Cardiac septum (tissue), 1 donor: ENCODE results near the gene TRANK1. TPM values are rescaled to one million over a fixed set of nuclear protein-coding genes. Genes with fewer than 3 reads are reported as not detected.
"Not testable (repeated sequence)": the region's sequence is repeated elsewhere in the genome, so short reads cannot be mapped to it uniquely, and the experiment has no call there.

ENCODE experiments used
- DNase-seq: peaks from one replicate; pipeline ENCODE4 v3.0.0-alpha.2; 2020; ENCODE audit warnings: low spot score
- intact Hi-C: fragments of 100-400 bp; cut with DNase I; formaldehyde crosslinking; loops from one replicate; pipeline ENCODE4 v1.14.0; 2022
- total RNA-seq: library from RNA; stranded (reverse); fragmentation: NEBNext Ultra II Directional; extraction: Animal tissue kit (Norgen Biotek cat#: 25700); gene quantifications from one replicate; pipeline ENCODE4 v1.2.1, GENCODE V29; 2021
- donor health status: DM: no; HTN: no; CAD: no.

The TRANK1 gene
- total RNA-seq, 1 donor from 2014 or later: 6.3 TPM

DNA sequence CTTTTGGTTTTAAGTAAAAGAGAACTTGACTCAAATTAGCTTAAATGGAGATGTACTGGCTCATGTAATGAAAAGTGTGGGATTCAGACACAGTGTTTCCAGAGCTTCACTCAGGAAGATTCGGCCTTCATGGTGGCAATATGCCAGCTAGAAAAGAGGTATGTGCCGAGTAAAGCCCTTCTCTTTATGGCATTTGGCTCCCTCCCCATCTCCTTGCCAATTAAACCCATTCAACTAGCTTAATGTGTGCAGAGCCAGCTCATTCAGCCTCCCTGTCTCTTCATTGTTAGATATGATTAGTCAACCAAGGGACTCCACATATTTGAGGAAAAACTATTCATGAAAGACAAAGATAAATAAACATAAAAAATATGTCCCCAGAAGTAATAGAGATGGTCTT lies 15.0 kb upstream of the TRANK1 start:
- intact Hi-C loops: loop anchor here (2.0 kb wide), 2 partner anchors 51 to 229 kb away; no protein-coding TSS in a partner anchor

DNA sequence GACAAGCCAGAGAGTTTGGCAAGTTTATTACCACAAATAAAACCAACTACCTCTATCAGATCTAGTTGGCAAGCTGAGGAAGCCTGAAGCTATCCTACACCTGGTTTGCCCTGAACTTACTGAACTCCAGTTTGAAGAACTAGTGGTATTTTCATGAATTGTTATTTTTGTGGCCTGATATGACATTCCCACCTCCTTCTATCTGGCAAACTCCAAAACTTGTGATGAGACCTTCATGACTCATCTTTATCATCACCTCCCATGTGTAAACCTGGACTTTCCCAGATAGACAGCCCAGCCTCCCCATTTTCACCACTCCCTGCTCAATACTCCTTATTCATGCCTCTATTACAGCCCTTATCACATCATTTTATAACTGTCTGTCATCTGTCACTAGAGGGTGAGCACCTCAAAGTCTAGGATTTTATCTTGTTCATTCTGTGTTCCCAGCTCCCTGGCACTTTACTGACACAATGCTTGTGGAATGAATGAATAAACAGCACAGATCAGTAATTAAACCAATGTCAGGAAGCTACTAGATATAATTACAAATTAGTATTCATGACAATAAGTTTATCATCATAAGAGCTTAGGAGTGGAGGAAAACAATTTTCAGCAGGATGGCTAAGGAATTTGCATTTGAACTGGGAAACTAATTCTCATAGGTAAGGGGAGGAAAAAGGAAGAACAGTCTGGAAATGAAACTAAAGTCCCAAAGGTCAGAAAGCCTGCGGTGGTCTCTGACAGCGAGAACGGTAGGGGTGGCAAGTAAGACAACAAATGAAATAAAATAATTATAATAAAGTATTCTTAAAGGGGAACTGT lies 13.2 kb upstream of the TRANK1 start:
- DNase-seq: no peak
- intact Hi-C loops: loop anchor here (2.0 kb wide), 3 partner anchors 49 to 227 kb away; no protein-coding TSS in a partner anchor

More for the DNA sequence above, 15.0 kb upstream of the TRANK1 start:
- no peak for DNase-seq

DNA sequence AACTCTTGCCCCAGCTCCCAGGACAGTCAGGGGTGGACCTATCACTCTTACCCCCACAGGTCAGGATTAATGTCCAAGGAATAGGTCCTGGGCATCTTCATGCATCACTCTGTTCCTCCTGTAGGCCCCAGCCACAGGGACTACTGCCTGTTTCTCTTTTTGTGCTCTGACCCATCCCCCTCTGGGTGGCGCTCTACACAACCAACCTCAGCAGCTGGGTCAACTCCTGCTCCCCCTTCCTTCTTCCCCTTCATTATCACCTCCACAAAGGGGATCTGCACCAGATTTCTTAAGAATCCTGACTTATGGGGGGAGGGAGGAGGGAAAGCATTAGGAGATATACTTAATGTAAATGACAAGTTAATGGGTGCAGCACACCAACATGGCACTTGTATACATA lies 12.2 kb upstream of the TRANK1 start:
- no peak for DNase-seq
- intact Hi-C loops: loop anchor here (2.0 kb wide), 1 partner anchor 54 kb away; no protein-coding TSS in a partner anchor

DNA sequence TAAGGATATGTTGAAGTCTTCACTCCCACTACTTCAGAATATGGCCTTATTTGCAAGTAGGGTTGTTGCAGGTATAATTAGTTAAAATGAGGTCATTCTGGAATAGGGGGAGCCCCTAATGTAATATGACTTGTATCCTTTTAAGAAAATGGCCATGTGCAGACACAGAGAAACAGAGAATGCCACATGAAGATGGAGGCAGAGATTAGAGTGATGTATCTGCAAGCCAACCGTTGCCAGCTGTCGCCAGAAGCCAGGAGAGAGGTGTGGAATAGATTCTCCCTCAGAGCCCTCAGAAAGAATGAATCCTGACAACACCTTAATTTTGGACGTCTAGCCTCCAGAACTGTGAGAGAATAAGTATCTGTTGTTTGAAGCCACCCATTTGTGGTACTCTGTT lies 11.3 kb upstream of the TRANK1 start:
- intact Hi-C loops: loop anchor here (2.0 kb wide), 1 partner anchor 53 kb away; no protein-coding TSS in a partner anchor

DNA sequence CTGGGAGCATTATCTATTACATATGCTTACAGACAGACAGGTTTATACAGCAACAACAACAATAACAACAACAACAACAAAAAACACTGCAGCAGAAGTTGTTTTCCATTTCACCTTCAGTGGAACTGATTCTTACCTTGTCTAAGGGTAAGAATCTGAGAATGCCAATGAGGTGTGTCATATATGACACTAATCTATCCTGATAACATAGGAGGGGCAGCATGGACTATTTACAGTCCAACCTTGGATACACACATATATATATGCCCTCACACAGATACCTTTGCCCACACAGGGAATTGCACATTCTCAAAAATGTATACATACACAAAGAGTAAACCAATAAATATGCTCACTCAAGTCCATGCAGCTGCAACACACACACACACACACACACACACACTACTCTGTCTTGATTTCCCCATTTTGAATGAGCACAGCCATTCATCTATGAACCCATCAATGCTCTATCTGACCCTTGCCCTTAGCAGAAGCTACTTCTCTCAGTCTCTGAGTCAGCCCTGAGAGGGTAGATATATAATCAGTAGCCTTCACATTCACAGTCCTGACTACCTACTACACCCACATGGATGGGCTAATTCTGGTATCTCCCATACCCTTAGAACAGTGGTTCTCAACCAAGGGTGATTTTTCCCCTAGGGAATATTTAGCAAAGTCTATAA lies 9.7 kb upstream of the TRANK1 start:
- intact Hi-C loops: no loop called here
- DNase-seq: no peak

More for the DNA sequence above, 11.3 kb upstream of the TRANK1 start:
- DNase-seq: no peak

DNA sequence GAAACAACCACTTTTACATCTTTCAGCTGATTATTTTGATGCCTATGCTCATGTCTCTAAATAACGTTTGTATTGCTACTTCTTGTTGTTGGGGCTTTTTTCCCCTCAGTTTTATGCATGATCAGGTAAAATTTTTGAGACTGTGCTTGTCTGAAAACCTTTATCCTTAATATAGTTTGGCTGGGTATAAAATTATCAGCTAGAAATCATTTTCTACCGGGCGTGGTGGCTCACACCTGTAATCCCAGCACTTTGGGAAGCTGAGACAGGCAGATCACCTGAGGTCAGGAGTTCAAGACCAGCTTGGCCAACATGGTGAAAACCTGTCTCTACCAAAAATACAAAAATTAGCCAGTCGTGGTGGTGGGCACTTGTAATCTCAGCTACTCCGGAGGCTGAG lies 3.0 kb upstream of the TRANK1 start:
- DNase-seq, intact Hi-C loops: not testable (repeated sequence)

DNA sequence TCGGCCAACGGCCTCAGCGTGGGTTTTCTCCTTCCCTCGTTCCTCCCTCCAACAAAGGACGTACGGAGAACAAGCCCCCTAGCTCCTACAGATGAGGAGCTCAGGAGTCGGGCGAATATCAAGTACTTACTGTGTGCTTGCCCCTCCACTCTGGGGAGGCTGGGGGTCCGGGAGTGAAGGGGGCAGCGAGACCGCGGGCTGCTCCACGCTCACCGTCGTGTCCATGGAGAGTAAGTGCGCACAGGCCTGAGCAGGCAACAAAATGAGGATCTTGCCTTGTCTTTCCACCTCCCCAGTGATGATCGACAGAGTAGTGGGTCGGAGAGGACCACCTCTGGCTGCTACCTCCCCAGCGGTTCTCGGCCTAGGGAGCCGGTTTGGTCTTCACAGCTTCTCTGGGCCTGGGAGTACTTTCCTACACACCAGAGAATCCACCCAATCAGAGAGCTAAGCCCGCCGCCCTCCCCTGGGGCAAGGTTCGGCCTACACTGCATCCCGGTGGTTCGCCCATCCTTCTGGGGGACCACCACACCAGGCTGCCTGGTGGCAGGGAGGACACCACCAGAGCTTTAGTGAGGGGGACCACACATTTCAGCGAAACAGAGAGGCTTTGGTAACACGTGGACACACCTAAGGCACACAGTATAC lies 603 bp upstream of the TRANK1 start:
- peak; percentile 71 for DNase-seq
- intact Hi-C loops: no loop called here

DNA sequence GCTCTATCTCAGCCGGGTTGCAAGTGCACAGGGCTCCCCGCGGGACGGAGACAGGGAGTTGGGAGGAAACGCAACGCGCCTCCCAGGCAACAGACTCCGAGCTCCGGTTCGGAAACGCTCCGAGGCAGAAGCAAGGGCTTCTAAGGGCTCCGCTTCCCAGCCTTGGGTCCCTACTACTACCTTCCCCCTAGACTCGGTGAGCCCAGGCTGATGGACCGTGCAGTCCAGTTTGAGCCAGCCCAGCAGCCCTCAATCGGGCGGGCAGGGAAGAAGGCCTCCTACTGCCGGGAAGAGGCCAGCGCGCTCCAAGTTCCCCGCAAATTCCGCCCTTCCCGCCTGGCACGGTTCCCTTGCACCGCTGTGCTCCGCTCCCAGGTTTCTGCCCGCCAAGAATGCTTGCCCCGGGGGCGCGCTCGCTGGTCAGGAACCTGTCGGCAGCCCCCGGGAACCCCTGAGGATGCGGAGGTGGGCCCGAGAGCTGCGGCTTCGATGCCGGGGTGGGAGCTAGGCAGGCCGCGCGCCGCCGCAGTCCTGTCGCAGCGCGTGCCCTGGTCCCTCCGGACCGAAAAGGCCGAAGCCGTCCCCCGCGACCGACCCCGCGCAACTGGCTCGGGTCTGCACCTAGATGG lies 728 bp downstream of the TRANK1 start:
- peak; percentile 79 for DNase-seq
- intact Hi-C loops: no loop called here

DNA sequence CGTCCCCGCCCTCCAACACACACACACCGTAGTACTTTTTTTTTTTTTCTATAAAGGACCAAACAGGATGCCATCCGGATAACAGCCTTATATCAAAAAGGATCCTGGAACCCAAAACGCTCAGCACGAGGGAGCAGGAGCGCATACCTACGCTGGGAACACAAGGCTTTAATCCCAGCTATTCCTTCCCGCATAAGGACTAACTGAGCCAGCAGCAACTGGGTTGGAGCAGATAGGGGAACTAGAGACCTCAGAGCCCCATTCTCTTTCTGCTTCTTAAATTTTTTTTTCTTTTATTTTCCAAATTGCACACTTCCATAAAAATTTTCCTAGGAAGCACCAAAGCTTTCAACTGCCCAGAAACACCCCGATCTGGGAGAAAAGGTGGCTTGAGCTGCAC lies 1.3 kb downstream of the TRANK1 start:
- intact Hi-C loops: no loop called here
- no peak for DNase-seq

DNA sequence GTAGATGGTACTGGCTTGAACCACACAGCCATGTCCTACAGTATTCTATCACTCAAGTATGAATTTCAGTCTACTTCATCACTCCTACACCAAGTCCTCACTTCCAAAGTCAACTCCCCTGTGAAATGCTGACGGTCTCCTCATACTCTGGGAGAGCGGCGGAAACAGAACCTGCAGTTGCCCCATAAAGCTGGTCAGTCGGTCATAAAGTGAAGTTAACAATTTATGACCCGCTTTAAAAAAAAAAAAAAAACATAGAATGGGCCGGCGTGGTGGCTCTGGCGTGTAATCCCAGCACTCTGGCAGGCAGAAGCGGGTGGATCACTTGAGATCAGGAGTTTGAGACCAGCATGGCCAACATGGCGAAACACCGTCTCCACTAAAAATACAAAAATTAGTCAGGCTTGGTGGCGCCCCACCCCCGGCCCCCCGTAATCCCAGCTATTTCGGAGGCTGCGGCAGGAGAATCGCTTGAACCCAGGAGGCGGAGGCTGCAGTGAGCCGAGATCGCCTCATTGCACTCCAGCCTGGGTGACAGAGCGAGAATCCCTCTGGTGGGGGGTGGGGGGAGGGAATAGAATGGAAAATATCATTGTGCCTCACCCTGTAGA lies 2.1 kb downstream of the TRANK1 start:
- intact Hi-C loops: no loop called here

DNA sequence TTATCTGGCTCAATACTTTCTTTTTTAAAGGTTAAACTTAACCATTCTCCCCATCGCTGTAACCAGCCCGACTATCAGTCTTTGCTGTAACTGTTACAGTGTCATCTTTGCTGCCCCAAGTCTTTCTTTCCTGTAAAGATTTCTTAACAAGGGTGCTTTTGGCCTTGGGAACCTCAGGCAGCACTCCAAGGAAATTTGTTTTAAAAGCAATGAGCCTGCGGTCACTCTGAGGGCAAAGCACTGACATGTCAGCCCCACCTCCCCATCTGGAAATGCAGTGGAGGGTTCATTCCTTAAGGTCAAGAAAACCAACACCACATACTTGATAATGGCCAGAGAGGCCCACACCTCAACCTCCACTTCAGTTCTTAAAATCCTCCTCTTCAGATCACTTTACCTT lies 3.2 kb downstream of the TRANK1 start:
- intact Hi-C loops: no loop called here
- DNase-seq: no peak

More for the DNA sequence above, 2.1 kb downstream of the TRANK1 start:
- DNase-seq: peak; percentile 47

DNA sequence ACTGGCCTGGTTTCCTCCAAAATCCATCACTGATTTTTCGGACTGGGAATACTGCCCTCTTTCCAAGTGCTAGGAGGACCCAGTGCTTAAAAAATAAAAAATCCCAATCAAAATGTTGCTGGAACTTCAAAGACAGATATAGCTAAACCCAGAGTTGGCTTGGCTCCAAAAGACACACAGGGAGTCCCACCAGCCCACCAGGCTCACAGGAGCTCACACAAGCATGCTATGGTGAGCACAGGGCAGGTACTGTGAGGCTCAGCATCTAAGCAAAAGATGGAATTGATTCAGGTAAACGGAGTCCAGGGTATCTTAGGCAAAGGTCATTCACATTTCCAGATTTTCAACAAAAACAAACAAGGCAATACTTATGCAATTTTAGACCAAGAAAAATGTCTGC lies 3.7 kb downstream of the TRANK1 start:
- peak; percentile 33 for DNase-seq
- intact Hi-C loops: no loop called here

DNA sequence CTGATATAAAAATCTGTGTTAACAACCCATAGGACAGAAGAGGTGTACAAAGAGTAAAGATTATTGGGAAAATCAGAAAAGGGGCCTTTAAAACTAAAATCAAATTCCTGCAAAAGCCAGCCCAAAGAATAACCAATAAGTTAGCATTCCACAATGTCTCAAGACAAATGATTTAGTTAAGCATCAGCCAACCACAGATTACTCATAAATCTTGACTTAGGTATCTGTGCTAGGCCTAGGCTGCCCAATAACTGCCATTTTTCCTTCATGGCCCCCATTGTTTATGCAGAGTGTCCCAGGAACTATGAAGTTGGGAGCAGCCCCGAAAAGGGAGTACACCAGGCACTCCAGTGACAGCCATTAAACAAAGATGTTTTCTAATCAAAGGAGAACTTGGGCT lies 7.4 kb downstream of the TRANK1 start:
- DNase-seq: peak; percentile 27
- intact Hi-C loops: no loop called here

DNA sequence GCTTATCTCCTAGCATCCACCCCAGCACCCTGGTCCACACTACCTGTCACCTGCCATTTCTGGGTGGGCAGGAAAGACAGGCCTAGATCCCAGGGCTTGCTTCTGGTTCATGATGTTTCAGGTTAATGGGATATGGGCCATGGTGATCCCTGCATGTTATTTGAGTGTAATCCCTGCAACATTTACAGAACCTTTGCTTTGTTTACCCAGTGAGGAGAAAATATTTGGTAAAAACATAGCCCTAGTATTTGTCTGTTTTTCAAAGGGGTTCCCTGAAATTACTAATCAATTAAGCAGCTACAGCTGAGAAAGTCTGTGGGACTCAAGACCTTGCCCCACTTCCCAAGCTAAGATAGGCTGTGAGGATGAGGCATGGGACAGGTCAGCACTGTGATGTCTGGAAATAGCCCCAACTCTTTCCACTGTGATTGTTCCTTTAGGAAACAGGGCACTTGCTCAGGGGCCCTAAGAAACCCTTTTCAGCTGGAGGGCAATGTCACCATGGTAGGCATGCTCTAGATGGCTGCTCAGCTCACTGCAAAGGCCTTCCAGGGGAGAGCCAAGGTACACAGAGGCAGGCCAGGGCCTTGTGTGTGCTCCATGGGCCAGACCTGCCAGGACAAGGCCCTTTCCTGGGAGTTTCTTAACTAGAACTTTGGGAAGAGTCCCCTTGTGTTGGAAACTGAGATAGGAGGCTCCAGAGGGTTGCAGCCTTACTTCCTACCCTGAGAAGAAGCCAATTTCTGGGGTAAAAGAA lies 11.1 kb downstream of the TRANK1 start:
- no peak for DNase-seq
- intact Hi-C loops: no loop called here

DNA sequence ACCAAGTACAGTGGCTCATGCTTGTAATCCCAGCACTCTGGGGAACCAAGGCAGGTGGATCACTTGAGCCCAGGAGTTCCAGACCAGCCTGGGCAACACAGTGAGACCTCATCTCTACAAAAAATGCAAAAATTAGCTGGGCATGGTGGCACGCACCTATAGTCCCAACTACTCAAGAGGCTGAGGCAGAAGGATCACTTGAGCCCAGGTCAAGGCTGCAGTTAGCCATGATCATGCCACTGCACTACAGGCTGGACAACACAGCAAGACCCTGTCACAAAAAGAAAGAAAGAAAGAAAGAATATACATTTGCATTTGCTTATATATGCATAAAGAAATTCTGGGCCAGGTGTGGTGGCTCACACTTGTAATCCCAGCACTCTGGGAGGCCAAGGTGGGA lies 13.4 kb downstream of the TRANK1 start:
- DNase-seq: peak; percentile 63
- intact Hi-C loops: not testable (repeated sequence)

DNA sequence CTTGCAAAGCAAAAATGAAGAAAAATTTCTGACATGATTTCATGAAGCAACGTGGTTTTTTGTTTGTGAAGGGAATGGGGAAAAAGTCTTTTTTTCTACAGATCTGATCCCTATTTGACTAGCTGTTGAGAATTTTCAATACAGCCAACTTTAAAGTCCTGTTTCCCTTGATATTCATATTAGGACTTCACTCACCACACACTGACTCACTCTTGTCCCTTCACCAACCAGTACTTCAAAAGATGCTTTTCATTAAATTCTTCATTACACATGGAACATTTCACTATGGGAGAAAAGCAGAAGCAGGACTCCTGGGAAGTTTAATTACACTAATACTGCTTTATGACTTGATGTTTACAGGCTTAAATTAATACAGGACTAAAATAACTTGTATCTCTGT lies 16.6 kb downstream of the TRANK1 start:
- DNase-seq: no peak
- intact Hi-C loops: no loop called here

DNA sequence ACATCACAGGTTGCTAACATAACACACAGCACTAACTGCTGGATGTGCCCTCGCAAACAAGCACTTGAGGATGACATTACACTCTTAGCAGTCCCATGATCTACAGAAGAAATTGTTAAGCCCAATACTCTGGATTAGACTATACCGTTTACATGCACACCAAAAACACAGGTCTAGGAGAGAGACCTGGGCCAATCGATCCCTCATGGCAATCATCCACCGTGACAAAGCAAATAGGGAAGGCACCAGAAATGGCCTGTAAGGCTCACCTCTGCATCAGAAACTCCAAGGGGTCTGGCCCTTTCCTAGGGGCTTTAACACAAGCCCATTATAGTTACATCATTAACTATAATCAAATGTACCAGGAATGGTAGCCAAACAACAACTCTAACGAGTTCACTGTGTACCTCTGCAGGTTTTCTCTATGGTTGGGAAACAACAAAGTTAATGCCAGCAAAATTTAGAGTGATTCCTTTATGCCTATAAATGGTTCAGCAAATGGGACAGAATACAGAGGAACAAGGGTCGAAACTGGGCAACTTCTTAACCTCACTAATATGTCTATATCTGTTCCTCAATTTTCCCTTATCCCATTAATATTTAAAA lies 18.5 kb downstream of the TRANK1 start:
- intact Hi-C loops: no loop called here
- no peak for DNase-seq

DNA sequence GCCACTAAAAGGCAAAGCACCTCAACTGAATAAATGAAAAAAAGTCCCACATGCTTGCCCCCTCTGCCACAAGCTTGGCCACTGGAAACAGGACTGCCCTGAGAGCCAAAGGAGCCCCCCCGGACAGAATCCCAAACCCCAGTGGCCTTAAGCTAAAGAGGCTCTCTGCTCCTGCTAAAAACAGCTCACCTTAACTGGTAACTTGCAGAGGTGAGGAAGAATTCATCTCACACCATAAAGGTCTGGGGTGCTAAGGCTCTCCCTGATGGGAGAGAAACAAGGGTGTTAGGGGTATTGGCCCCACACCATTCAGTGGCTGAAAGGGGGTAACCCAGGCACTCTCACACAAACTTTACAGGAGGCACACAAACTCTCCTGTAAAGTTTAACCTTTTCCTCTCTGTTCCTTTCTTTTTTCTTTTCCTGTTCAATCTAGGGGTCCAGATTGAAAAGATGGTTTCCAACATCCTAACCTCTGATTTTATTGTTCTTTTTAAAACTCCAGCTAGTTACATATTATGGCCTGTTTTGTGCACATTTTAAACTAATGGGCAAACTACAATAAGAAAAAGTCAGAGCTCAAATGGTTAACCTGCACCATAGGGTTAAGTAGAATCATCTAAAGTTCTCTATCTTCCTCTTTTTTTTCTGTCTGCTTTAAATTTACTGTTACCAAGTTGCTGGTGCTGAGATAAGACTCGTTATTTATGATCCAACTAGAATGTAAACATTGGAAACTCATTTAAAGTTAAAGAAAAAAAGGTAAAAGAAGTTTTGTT lies 19.9 kb downstream of the TRANK1 start:
- DNase-seq: no peak
- intact Hi-C loops: no loop called here
